ENCODE results near the gene MROH8. TPM values are rescaled to one million over a fixed set of nuclear protein-coding genes. Genes with fewer than 3 reads are reported as not detected.
"Not testable (repeated sequence)": the region's sequence is repeated elsewhere in the genome, so short reads cannot be mapped to it uniquely, and the experiment has no call there.

Gene MROH8
- total and polyA plus RNA-seq, 8 donors = 0.43 to 6.4 (median 1.8) TPM; not detected in 1

DNA sequence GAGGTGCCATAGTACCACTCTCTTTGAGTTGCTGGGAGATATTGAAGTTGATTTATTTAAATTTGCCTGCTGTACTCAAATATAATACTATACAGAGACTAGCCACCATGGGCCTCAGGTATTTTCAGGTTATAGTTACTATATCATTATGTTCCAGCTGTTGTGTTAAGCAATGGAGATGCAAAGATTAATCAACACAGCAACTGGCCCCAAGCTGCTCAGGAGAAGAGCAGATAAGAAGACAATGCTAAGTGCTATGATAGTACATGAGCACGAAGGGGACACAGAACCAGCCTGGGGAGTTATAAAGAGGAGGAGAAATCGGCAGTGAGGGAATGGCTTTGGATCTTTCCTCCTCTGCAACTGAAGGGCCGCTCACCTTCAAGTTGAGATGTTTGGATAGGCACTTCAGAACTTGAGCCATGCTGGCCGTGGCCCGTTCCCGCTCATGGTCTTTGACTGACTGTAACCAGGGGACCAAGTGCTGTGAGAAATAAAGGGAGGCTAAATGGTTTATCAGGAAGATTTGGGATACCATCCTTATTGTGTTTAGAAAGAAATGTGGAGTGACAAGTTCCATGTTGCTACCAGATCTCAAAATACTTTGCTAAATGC lies 24.6 kb downstream of the MROH8 start:
- Histone ChIP-seq H3K27ac (no peak overlapping the region), H3K4me1 (no peaks in the 10 kb centered on the region), H3K4me3 (no peak overlapping the region), H3K9me3 (no peaks in the 10 kb centered on the region), H3K27me3 (no peaks in the 10 kb centered on the region), H3K36me3 (peaks cover 0 to 25% (median 0%) of the 10 kb centered on the region in 4 donors)
- no peak for DNase-seq
- 85 to 95% (median 91%) methylated on average over 6 of the region's 6 CpGs for WGBS, 5 donors
- TF ChIP-seq POLR2AphosphoS5 (IDR thresholded peaks at IDR 0.05) = no peak
- TF ChIP-seq, protein P1, sequence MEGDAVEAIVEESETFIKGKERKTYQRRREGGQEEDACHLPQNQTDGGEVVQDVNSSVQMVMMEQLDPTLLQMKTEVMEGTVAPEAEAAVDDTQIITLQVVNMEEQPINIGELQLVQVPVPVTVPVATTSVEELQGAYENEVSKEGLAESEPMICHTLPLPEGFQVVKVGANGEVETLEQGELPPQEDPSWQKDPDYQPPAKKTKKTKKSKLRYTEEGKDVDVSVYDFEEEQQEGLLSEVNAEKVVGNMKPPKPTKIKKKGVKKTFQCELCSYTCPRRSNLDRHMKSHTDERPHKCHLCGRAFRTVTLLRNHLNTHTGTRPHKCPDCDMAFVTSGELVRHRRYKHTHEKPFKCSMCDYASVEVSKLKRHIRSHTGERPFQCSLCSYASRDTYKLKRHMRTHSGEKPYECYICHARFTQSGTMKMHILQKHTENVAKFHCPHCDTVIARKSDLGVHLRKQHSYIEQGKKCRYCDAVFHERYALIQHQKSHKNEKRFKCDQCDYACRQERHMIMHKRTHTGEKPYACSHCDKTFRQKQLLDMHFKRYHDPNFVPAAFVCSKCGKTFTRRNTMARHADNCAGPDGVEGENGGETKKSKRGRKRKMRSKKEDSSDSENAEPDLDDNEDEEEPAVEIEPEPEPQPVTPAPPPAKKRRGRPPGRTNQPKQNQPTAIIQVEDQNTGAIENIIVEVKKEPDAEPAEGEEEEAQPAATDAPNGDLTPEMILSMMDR (IDR thresholded peaks at IDR 0.05) = no peak
- TF ChIP-seq EP300 (IDR thresholded peaks at IDR 0.05) = no peak
- TF ChIP-seq POLR2A (IDR thresholded peaks at IDR 0.05) = no peak
- intact Hi-C loops (cut with DNase I; ENCODE audit: low total_unique reads) = no loop called here

GRCh38 chr20:37152284-37152683 lies 27.1 kb downstream of the MROH8 start:
- Histone ChIP-seq H3K27me3 (no peaks in the 10 kb centered on the region), H3K4me3 (no peak overlapping the region), H3K36me3 (peaks cover 0 to 25% (median 1%) of the 10 kb centered on the region in 4 donors), H3K4me1 (no peaks in the 10 kb centered on the region), H3K27ac (no peak overlapping the region), H3K9me3 (no peaks in the 10 kb centered on the region)
- intact Hi-C loops (cut with DNase I; ENCODE audit: low total_unique reads) = no loop called here
- DNase-seq = no peak
- 92 to 97% (median 93%) methylated on average over 7 of the region's 7 CpGs for WGBS, 5 donors
- TF ChIP-seq, protein P1 (IDR thresholded peaks at IDR 0.05) = no peak

DNA sequence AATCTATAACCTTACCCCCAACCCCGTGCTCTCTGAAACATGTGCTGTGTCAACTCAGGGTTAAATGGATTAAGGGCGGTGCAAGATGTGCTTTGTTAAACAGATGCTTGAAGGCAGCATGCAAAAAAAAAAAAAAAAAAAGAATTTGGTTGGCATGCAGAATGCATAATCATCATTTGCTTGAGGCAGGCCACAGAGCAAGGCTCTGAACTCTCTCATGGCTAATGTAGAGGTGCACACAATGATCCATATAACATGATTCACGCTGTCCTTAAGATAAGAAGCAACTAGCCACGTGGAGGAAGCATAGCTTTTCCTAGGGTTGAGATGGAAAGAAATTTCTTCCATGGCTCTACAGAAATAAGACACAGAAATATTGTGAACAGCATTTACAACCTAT lies 27.8 kb downstream of the MROH8 start:
- peaks cover 0 to 24% (median 1%) of the 10 kb centered on the region in 4 donors for H3K36me3 ChIP-seq
- no peak overlapping the region for H3K27ac ChIP-seq
- TF ChIP-seq POLR2A (IDR thresholded peaks at IDR 0.05) (no peak), EP300 (IDR thresholded peaks at IDR 0.05) (no peak), POLR2AphosphoS5 (IDR thresholded peaks at IDR 0.05) (no peak)
- TF ChIP-seq, protein P1 (IDR thresholded peaks at IDR 0.05) = no peak
- no peaks in the 10 kb centered on the region for H3K4me1 ChIP-seq
- intact Hi-C loops (cut with DNase I; ENCODE audit: low total_unique reads) = no loop called here
- H3K9me3 ChIP-seq = no peaks in the 10 kb centered on the region
- no peaks in the 10 kb centered on the region for H3K27me3 ChIP-seq
- no peak for DNase-seq
- no peak overlapping the region for H3K4me3 ChIP-seq
- 58 to 89% (median 74%) methylated on average over 3 to 4 of the region's 4 CpGs for WGBS, 5 donors

- intact Hi-C loops (cut with DNase I; ENCODE audit: low total_unique reads) = not testable (repeated sequence)
- 95 to 100% (median 96%) methylated on average over 13 to 33 of the region's 33 CpGs for WGBS, 5 donors
- peaks cover 0 to 24% (median 1%) of the 10 kb centered on the region in 4 donors for H3K36me3 ChIP-seq
Measured at GRCh38 chr20:37150864-37151263, 28.5 kb downstream of the MROH8 start.

GRCh38 chr20:37147250-37147649 lies 32.1 kb downstream of the MROH8 start:
- TF ChIP-seq, protein P1 (IDR thresholded peaks at IDR 0.05) = no peak
- no peak for TF ChIP-seq EP300 (IDR thresholded peaks at IDR 0.05)
- no peak for TF ChIP-seq POLR2AphosphoS5 (IDR thresholded peaks at IDR 0.05)
- TF ChIP-seq POLR2A (IDR thresholded peaks at IDR 0.05) = no peak
- 92 to 97% (median 97%) methylated on average over 6 of the region's 6 CpGs for WGBS, 5 donors
- no peak for DNase-seq
- H3K27ac ChIP-seq = no peak overlapping the region
- peaks cover 0 to 16% (median 1%) of the 10 kb centered on the region in 4 donors for H3K36me3 ChIP-seq
- H3K4me3 ChIP-seq = no peak overlapping the region
- H3K9me3 ChIP-seq = no peaks in the 10 kb centered on the region
- H3K27me3 ChIP-seq = no peaks in the 10 kb centered on the region
- H3K4me1 ChIP-seq = no peaks in the 10 kb centered on the region
- intact Hi-C loops (cut with DNase I; ENCODE audit: low total_unique reads) = no loop called here

More at GRCh38 chr20:37150864-37151263, 28.5 kb downstream of the MROH8 start:
- not testable (repeated sequence) for H3K4me1 ChIP-seq, H3K4me3 ChIP-seq, H3K27me3 ChIP-seq, H3K27ac ChIP-seq, DNase-seq, H3K9me3 ChIP-seq
